Tibial nerve (tissue), 4 donors: Measurements from ENCODE around the gene IGF1R. TPM values are rescaled to one million over a fixed set of nuclear protein-coding genes. Genes with fewer than 3 reads are reported as not detected.

Experiments
- DNase-seq, 2 donors: peaks; one replicate each; pipeline ENCODE4 v3.0.0-alpha.2; 2019; ENCODE audit warnings: low spot score in 2 of 2
- H3K27ac ChIP-seq, 4 donors: fragments of 200-600 bp; sonication (generic) in 3 of 4; one replicate each; pipeline ENCODE4 v1.5.1; 2017 to 2019; ENCODE audit warnings: mild to moderate bottlenecking in 1 of 4
- H3K27me3 ChIP-seq, 2 donors: fragments of 200-600 bp; sonication (generic) in 1 of 2; one replicate each; pipeline versions ENCODE4 v1.5.1 to v1.6.0; 2017 to 2019
- H3K36me3 ChIP-seq, 3 donors: fragments of 200-600 bp; sonication (generic); one replicate each; pipeline ENCODE4 v1.5.1; 2018 to 2019
- H3K4me1 ChIP-seq, 4 donors: fragments of 200-600 bp; sonication (generic) in 3 of 4; one replicate each; pipeline ENCODE4 v1.5.1; 2017 to 2019
- H3K4me3 ChIP-seq, 4 donors: fragments of 200-600 bp; sonication (generic) in 3 of 4; one replicate each; pipeline ENCODE4 v1.5.1; 2017 to 2019; ENCODE audit warnings: mild to moderate bottlenecking in 1 of 4, moderate library complexity in 1 of 4
- H3K9me3 ChIP-seq, 4 donors: fragments of 200-600 bp; sonication (generic) in 3 of 4; one replicate each; pipeline ENCODE4 v1.5.1; 2017 to 2019
- CTCF ChIP-seq, 5 experiments: fragments of 200-600 bp in 3 of 5; fragments of 450-650 bp in 2 of 5; sonication (generic) in 3 of 5; IDR thresholded peaks; one replicate each; pipeline ENCODE4 v1.5.1; 2016 to 2019; ENCODE audit warnings: antibody characterized with exemption in 5 of 5, mild to moderate bottlenecking in 3 of 5, moderate library complexity in 2 of 5
- EP300 ChIP-seq, 2 donors: sonication (generic); formaldehyde crosslinking; IDR thresholded peaks; one replicate each; pipeline ENCODE4 v1.6.1; 2017; ENCODE audit warnings: antibody characterized with exemption in 2 of 2, mild to moderate bottlenecking in 1 of 2
- POLR2A ChIP-seq, 2 donors: fragments of 450-650 bp; IDR thresholded peaks; one replicate each; pipeline ENCODE4 v1.6.1; 2017; ENCODE audit warnings: antibody characterized with exemption in 2 of 2, mild to moderate bottlenecking in 2 of 2, moderate library complexity in 2 of 2
- WGBS, 2 donors: methylation state at CpG; one replicate each; pipeline ENCODE4 v1.1.5; 2018; 5-methylcytosine and 5-hydroxymethylcytosine counted together
- total RNA-seq, 4 donors: library from RNA; depleted of rRNA; stranded (reverse); fragments of >200 nt; gene quantifications; one replicate each; pipeline ENCODE4 v1.1.0, GENCODE V29; 2016

Gene IGF1R
- total RNA-seq, 4 donors from 2014 or later: 82.5 to 164 (median 111) TPM

- H3K27ac ChIP-seq: no peak overlapping the region
- H3K9me3 ChIP-seq: no peaks in the 10 kb centered on the region
- DNase-seq: no peak
- H3K4me1 ChIP-seq: peaks cover 0 to 46% (median 6%) of the 10 kb centered on the region in 4 donors
- no peaks in the 10 kb centered on the region for H3K27me3 ChIP-seq
- H3K36me3 ChIP-seq: no peaks in the 10 kb centered on the region
- no peak overlapping the region for H3K4me3 ChIP-seq
- WGBS, 2 donors: 88 to 93% methylated on average over 9 of the region's 9 CpGs
- no peak for TF ChIP-seq POLR2A (IDR thresholded peaks at IDR 0.05)
- TF ChIP-seq EP300 (IDR thresholded peaks at IDR 0.05): no peak
- no peak for TF ChIP-seq CTCF (IDR thresholded peaks at IDR 0.05)
These were observed 158.0 kb downstream of the IGF1R start for GRCh38 chr15:98806275-98806895.

DNA sequence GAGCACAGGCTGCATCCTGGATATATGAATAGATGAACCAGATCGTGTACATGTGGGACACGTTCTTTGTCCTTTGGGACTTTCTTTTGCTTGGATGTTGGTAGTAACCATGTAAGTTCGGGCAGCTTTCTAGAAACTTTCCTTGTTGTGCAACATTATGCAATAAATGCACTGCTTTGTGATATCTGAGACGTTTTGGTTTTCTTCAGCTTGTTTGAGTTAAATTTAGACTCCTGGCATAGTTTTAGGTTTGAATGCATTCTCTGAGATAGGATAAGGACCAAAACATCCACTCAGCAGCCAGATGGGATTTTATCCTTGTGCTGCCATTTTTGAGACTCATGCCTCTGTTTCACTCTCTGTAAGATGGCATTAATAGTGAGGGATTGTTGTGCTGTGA, 158.9 kb downstream of the IGF1R start:
- DNase-seq: no peak
- Histone ChIP-seq H3K9me3 (no peaks in the 10 kb centered on the region), H3K27ac (no peak overlapping the region), H3K4me1 (peaks cover 0 to 37% (median 0%) of the 10 kb centered on the region in 4 donors), H3K36me3 (no peaks in the 10 kb centered on the region), H3K27me3 (no peaks in the 10 kb centered on the region), H3K4me3 (no peak overlapping the region)
- TF ChIP-seq POLR2A (IDR thresholded peaks at IDR 0.05): no peak
- TF ChIP-seq CTCF (IDR thresholded peaks at IDR 0.05): no peak
- no peak for TF ChIP-seq EP300 (IDR thresholded peaks at IDR 0.05)
- WGBS, 2 donors: 48 to 56% methylated on average over 4 of the region's 4 CpGs

DNA sequence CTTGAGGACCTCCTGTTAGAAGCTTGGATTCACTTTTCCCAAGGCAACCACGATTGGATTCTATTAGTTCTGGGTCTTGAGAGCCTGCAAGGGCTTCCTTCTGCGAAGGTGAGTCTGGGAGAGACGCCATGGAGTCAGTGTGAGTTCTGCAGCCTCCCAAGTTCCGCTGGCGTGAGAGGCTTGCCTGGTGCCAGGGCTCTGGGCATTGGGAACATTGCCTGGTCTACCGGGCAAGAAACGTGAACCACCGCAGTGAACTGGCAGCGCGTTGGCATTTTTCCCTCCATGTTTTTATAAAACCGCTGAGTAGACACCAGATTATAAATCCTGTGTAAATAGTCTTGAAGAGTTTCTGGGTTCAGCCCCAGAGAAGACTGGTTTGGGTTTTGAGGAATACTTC, 160.9 kb downstream of the IGF1R start:
- 90 to 94% methylated on average over 10 to 11 of the region's 11 CpGs for WGBS, 2 donors
- no peak overlapping the region for H3K27ac ChIP-seq
- H3K27me3 ChIP-seq: no peaks in the 10 kb centered on the region
- H3K36me3 ChIP-seq: no peaks in the 10 kb centered on the region
- H3K4me3 ChIP-seq: no peak overlapping the region
- no peak for DNase-seq
- peaks cover 0 to 36% (median 0%) of the 10 kb centered on the region in 4 donors for H3K4me1 ChIP-seq
- H3K9me3 ChIP-seq: no peaks in the 10 kb centered on the region
- TF ChIP-seq CTCF (IDR thresholded peaks at IDR 0.05) (no peak), EP300 (IDR thresholded peaks at IDR 0.05) (no peak), POLR2A (IDR thresholded peaks at IDR 0.05) (no peak)

DNA sequence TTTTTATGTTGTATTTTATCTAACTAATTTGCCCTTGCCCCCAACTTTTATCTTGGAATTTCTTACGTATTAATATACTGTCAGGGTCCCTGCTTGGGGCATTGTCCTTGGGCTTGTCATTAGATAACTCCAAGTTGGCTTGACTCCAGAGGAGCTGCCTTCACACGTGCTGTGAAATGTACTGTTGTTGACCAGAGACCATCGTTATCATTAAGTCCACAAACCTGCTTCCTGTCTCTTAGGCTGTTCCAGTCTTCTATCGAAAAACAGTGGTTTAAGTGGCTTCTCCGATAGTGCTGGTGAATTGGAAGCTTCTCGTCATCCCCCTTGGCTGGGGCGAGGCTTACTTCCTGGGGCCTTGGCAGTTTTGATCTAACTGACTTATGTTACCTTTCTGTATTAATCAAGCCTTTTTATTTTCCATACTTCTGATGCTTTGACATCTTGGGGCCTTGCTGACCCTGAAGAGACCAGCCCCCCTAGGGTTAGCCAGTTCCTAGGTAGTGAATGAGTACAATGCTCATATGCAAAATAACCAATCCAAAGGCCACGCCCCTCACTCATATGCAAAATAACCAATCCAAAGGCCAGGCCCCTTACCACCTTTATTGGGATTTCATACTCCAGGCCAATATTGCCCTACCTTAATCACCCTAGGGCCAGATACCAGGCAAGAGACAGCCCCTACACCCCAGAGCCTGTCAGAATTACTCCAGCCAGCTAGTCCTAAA, 164.5 kb downstream of the IGF1R start:
- DNase-seq: no peak
- no peak overlapping the region for H3K4me3 ChIP-seq
- TF ChIP-seq POLR2A (IDR thresholded peaks at IDR 0.05) (no peak), CTCF (IDR thresholded peaks at IDR 0.05) (no peak), EP300 (IDR thresholded peaks at IDR 0.05) (no peak)
- H3K36me3 ChIP-seq: no peaks in the 10 kb centered on the region
- peaks cover 0 to 29% (median 2%) of the 10 kb centered on the region in 4 donors for H3K4me1 ChIP-seq
- H3K9me3 ChIP-seq: no peaks in the 10 kb centered on the region
- WGBS, 2 donors: 86% methylated on average over 8 of the region's 8 CpGs
- H3K27ac ChIP-seq: no peak overlapping the region
- H3K27me3 ChIP-seq: no peaks in the 10 kb centered on the region

DNA sequence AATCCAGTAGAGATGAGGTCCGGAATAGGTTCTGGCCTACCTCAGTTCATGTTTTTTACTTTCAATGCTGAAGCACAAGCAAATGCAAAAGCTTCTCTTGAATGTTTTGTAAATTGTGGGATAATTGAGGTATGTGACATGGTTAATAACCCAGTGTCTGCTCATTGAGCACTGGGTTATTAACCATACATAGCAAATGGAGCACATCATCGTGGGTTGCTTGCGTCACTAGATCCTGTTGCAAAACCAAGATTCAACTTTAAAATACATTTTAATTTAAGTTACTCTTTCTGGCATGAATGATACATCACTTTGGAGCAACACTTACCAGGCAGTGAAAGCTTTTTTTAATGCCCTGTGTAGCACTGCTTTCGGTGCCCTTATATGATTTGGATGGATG, 165.6 kb downstream of the IGF1R start:
- no peak for DNase-seq
- Histone ChIP-seq H3K36me3 (no peaks in the 10 kb centered on the region), H3K27ac (no peak overlapping the region), H3K4me3 (no peak overlapping the region), H3K4me1 (peaks cover 0 to 21% (median 2%) of the 10 kb centered on the region in 4 donors), H3K27me3 (no peaks in the 10 kb centered on the region), H3K9me3 (no peaks in the 10 kb centered on the region)
- WGBS, 2 donors: 94 to 96% methylated on average over 4 of the region's 4 CpGs
- no peak for TF ChIP-seq CTCF (IDR thresholded peaks at IDR 0.05)
- TF ChIP-seq EP300 (IDR thresholded peaks at IDR 0.05): no peak
- no peak for TF ChIP-seq POLR2A (IDR thresholded peaks at IDR 0.05)
